Breast epithelium (tissue), 4 donors: Measurements from ENCODE around the gene EXOC1L. TPM values are rescaled to one million over a fixed set of nuclear protein-coding genes. Genes with fewer than 3 reads are reported as not detected.

Experiments
- DNase-seq, 2 donors: peaks; one replicate each; pipeline ENCODE4 v3.0.0-alpha.2; 2019; ENCODE audit warnings: low spot score in 2 of 2
- H3K27ac ChIP-seq, 2 donors: fragments of 200-600 bp; sonication (generic) in 1 of 2; one replicate each; pipeline ENCODE4 v1.5.1; 2016 to 2019; ENCODE audit warnings: mild to moderate bottlenecking in 1 of 2
- H3K27me3 ChIP-seq, 2 donors: fragments of 200-600 bp; sonication (generic) in 1 of 2; one replicate each; pipeline versions ENCODE4 v1.5.1 to v1.6.0; 2017 to 2019; ENCODE audit warnings: control low read depth in 1 of 2, mild to moderate bottlenecking in 1 of 2
- H3K36me3 ChIP-seq: fragments of 200-600 bp; one replicate; pipeline ENCODE4 v1.5.1; 2019
- H3K4me1 ChIP-seq, 2 donors: fragments of 200-600 bp; sonication (generic); one replicate each; pipeline ENCODE4 v1.5.1; 2016 to 2019; ENCODE audit warnings: control low read depth in 1 of 2
- H3K4me3 ChIP-seq, 3 donors: fragments of 200-600 bp; sonication (generic); 1 replicate in 2 of 3; 2 replicates in 1 of 3; pipeline ENCODE4 v1.5.1; 2016 to 2019; ENCODE audit warnings: mild to moderate bottlenecking in 3 of 3, moderate library complexity in 2 of 3
- H3K9me3 ChIP-seq, 2 donors: fragments of 200-600 bp; sonication (generic) in 1 of 2; one replicate each; pipeline ENCODE4 v1.5.1; 2016 to 2019; ENCODE audit warnings: control low read depth in 1 of 2
- POLR2A ChIP-seq: fragments of 450-650 bp; IDR thresholded peaks from one replicate; pipeline ENCODE4 v1.6.1; 2016; ENCODE audit warnings: antibody characterized with exemption, mild to moderate bottlenecking, moderate library complexity
- POLR2AphosphoS5 ChIP-seq, 3 donors: sonication (generic); formaldehyde crosslinking; IDR thresholded peaks; one replicate each; pipeline ENCODE4 v1.6.1; 2017; ENCODE audit warnings: antibody characterized with exemption in 3 of 3
- intact Hi-C: fragments of 100-400 bp; cut with DNase I; formaldehyde crosslinking; loops from one replicate; pipeline ENCODE4 v1.15.1; 2023; ENCODE audit warnings: low total_unique reads
- total RNA-seq, 3 donors: library from RNA; depleted of rRNA; stranded (reverse); fragments of >200 nt; gene quantifications; one replicate each; pipeline ENCODE4 v1.1.0, GENCODE V29; 2016
- TF ChIP-seq, protein P1 (sequence below), 3 donors: fragments of 450-650 bp; IDR thresholded peaks; one replicate each; pipeline ENCODE4 v1.5.1; 2016 to 2017; ENCODE audit warnings: antibody characterized with exemption in 3 of 3, mild to moderate bottlenecking in 3 of 3, moderate library complexity in 3 of 3

EXOC1L gene
- total RNA-seq: not detected

DNA sequence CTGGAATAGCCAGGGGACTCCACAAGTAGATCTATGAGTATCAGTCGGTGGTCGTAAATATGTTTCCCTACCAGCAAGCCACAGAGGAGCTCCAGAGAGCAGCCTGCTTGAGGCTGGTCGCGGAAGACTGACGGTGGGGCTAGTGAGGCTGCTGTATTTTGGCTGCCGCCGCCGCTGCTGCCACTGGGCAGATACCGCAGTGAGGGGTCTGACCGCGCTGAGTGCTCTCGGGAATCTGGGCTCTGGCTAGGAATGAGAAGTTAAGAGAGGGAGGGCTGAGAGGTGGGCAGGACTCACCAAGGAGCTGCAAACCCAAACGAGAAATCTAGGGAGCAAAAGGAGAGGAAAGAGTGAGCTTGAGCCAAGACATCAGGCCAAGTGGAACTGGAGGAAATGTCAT lies at the start of gene EXOC1L:
Gene EXOC1L, plus strand, starts transcription at position 157 of the 400 bp plus-strand sequence. Its CDS starts 237 bp downstream, at position 394.
- intact Hi-C loops: no loop called here
- Histone ChIP-seq H3K36me3 (no peaks in the 10 kb centered on the region), H3K4me1 (no peaks in the 10 kb centered on the region), H3K4me3 (peak within 1 kb of the TSS; percentile 7 to 56 (median 16)), H3K27ac (no peak within 1 kb of the TSS), H3K27me3 (no peaks in the 10 kb centered on the region), H3K9me3 (no peaks in the 10 kb centered on the region)
- DNase-seq: no peak
- TF ChIP-seq POLR2A: no peak
- TF ChIP-seq POLR2AphosphoS5 (IDR thresholded peaks at IDR 0.05): no peak
- TF ChIP-seq, protein P1, sequence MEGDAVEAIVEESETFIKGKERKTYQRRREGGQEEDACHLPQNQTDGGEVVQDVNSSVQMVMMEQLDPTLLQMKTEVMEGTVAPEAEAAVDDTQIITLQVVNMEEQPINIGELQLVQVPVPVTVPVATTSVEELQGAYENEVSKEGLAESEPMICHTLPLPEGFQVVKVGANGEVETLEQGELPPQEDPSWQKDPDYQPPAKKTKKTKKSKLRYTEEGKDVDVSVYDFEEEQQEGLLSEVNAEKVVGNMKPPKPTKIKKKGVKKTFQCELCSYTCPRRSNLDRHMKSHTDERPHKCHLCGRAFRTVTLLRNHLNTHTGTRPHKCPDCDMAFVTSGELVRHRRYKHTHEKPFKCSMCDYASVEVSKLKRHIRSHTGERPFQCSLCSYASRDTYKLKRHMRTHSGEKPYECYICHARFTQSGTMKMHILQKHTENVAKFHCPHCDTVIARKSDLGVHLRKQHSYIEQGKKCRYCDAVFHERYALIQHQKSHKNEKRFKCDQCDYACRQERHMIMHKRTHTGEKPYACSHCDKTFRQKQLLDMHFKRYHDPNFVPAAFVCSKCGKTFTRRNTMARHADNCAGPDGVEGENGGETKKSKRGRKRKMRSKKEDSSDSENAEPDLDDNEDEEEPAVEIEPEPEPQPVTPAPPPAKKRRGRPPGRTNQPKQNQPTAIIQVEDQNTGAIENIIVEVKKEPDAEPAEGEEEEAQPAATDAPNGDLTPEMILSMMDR (IDR thresholded peaks at IDR 0.05): no peak

- no peak for DNase-seq
- Histone ChIP-seq H3K4me1 (no peaks in the 10 kb centered on the region), H3K9me3 (no peaks in the 10 kb centered on the region), H3K27ac (no peak overlapping the region), H3K36me3 (no peaks in the 10 kb centered on the region), H3K4me3 (no peak overlapping the region), H3K27me3 (no peaks in the 10 kb centered on the region)
- TF ChIP-seq, protein P1 (IDR thresholded peaks at IDR 0.05): no peak
- TF ChIP-seq POLR2AphosphoS5 (IDR thresholded peaks at IDR 0.05) (no peak), POLR2A (no peak)
- intact Hi-C loops: no loop called here
Observed at GRCh38 chr4:55770662-55771061, 48.9 kb upstream of the EXOC1L start.

DNA sequence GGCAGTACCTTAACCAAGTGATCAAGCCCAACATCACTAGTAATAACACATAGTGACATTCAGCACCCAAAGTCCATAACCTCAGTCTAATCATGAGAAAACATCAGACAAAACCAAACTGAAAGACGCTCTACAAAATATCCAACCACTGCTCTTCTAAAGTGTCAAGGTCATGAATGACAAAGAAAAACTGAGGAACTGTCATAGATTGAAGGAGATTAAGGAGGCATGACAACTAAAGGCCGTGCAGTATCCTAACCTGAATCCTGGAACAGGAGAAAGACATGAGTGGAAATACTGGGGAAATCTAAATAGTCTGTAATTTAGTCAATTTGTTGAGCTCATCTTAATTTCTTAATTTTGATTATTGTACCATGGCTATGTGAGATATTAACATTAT lies 38.2 kb upstream of the EXOC1L start:
- intact Hi-C loops: no loop called here

GRCh38 chr4:55781812-55782211 lies 37.8 kb upstream of the EXOC1L start:
- Histone ChIP-seq H3K27me3 (no peaks in the 10 kb centered on the region), H3K4me1 (no peaks in the 10 kb centered on the region), H3K36me3 (no peaks in the 10 kb centered on the region), H3K27ac (no peak overlapping the region), H3K4me3 (no peak overlapping the region), H3K9me3 (no peaks in the 10 kb centered on the region)
- DNase-seq: no peak
- intact Hi-C loops: no loop called here
- TF ChIP-seq, protein P1 (IDR thresholded peaks at IDR 0.05): no peak
- TF ChIP-seq POLR2A (no peak), POLR2AphosphoS5 (IDR thresholded peaks at IDR 0.05) (no peak)

More for the DNA sequence above, 38.2 kb upstream of the EXOC1L start:
- Histone ChIP-seq H3K9me3 (no peaks in the 10 kb centered on the region), H3K4me1 (no peaks in the 10 kb centered on the region), H3K27me3 (no peaks in the 10 kb centered on the region), H3K36me3 (no peaks in the 10 kb centered on the region), H3K4me3 (no peak overlapping the region), H3K27ac (no peak overlapping the region)
- TF ChIP-seq POLR2A: no peak
- TF ChIP-seq, protein P1 (IDR thresholded peaks at IDR 0.05): no peak
- TF ChIP-seq POLR2AphosphoS5 (IDR thresholded peaks at IDR 0.05): no peak
- DNase-seq: no peak

DNA sequence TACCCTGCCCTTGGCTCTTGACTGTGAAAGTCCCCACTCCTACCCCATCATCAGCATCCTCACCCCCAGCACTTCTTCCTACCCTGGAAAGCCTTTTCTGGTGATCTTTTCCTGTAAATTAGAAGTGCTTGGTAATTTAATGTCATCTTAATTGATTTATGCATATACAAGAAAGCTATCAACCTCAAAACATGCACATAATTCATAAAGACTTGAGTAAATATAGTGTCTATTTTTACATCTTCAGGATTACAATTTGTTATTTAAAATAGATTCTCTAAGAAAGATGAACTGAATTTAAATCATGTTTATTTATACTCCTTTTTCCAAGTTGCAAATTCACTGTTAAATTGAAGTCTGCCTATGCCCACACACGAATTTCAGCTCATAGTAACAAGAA lies 36.0 kb upstream of the EXOC1L start:
- H3K27ac ChIP-seq: no peak overlapping the region
- H3K27me3 ChIP-seq: no peaks in the 10 kb centered on the region
- H3K4me3 ChIP-seq: no peak overlapping the region
- no peak for DNase-seq
- TF ChIP-seq POLR2A: no peak
- no peak for TF ChIP-seq POLR2AphosphoS5 (IDR thresholded peaks at IDR 0.05)
- TF ChIP-seq, protein P1 (IDR thresholded peaks at IDR 0.05): no peak
- H3K9me3 ChIP-seq: no peaks in the 10 kb centered on the region
- H3K36me3 ChIP-seq: no peaks in the 10 kb centered on the region
- H3K4me1 ChIP-seq: no peaks in the 10 kb centered on the region
- intact Hi-C loops: no loop called here
